RWPE2 (cell line): ENCODE measurements around the gene SYNPR.

Source experiments
- ATAC-seq: fragments of 200-7000 bp; cut with Tn5 transposase; 3 replicates; pipeline ENCODE4 v1.9.1; 2021; ENCODE audit warnings: low read depth
- DNase-seq: peaks from one replicate; pipeline ENCODE4 v3.0.0-alpha.2; 2020; ENCODE audit warnings: low spot score
- H3K27ac ChIP-seq: fragments of 450-650 bp; 2 replicates; pipeline ENCODE4 v1.5.1; 2017; ENCODE audit warnings: mild to moderate bottlenecking; ENCODE audit not compliant: poor library complexity, severe bottlenecking
- H3K27me3 ChIP-seq: fragments of 250-450 bp; sonication (Bioruptor Pico); 2 replicates; pipeline ENCODE4 v1.5.1; 2021; ENCODE audit warnings: mild to moderate bottlenecking, moderate library complexity; ENCODE audit not compliant: insufficient read depth, poor library complexity, severe bottlenecking
- H3K36me3 ChIP-seq: fragments of 250-450 bp; sonication (Bioruptor Pico); 2 replicates; pipeline ENCODE4 v1.5.1; 2020; ENCODE audit warnings: low read depth, mild to moderate bottlenecking, moderate library complexity
- H3K4me1 ChIP-seq: fragments of 250-450 bp; sonication (Bioruptor Pico); 2 replicates; pipeline ENCODE4 v1.5.1; 2021; ENCODE audit warnings: mild to moderate bottlenecking, moderate library complexity; ENCODE audit not compliant: insufficient read depth, poor library complexity, severe bottlenecking
- H3K4me3 ChIP-seq: fragments of 250-450 bp; sonication (Bioruptor Pico); 2 replicates; pipeline ENCODE4 v1.5.1; 2021; ENCODE audit warnings: mild to moderate bottlenecking, moderate library complexity; ENCODE audit not compliant: severe bottlenecking
- H3K9me3 ChIP-seq: fragments of 250-450 bp; sonication (Bioruptor Pico); 2 replicates; pipeline ENCODE4 v1.5.1; 2021; ENCODE audit warnings: mild to moderate bottlenecking, moderate library complexity; ENCODE audit not compliant: severe bottlenecking
- CTCF ChIP-seq: fragments of 450-650 bp; IDR thresholded peaks from one replicate; pipeline ENCODE4 v1.5.1; 2017; ENCODE audit warnings: mild to moderate bottlenecking, moderate library complexity; ENCODE audit not compliant: poor library complexity, severe bottlenecking

Gene SYNPR

GRCh38 chr3:63478990-63479660, 201.0 kb downstream of the SYNPR start:
- Histone ChIP-seq H3K27me3 (peaks cover 10% of the 10 kb centered on the region), H3K4me1 (no peaks in the 10 kb centered on the region), H3K36me3 (no peaks in the 10 kb centered on the region), H3K4me3 (no peak overlapping the region), H3K9me3 (no peaks in the 10 kb centered on the region), H3K27ac (no peak overlapping the region)
- no peak for DNase-seq
- no peak for TF ChIP-seq CTCF
- no peak for ATAC-seq

GRCh38 chr3:63479661-63480035, 201.5 kb downstream of the SYNPR start:
- H3K4me1 ChIP-seq = no peaks in the 10 kb centered on the region
- H3K27me3 ChIP-seq = peaks cover 15% of the 10 kb centered on the region
- H3K36me3 ChIP-seq = no peaks in the 10 kb centered on the region
- TF ChIP-seq CTCF = no peak
- DNase-seq (no peak), ATAC-seq (no peak)
- H3K9me3 ChIP-seq = no peaks in the 10 kb centered on the region
- no peak overlapping the region for H3K4me3 ChIP-seq
- no peak overlapping the region for H3K27ac ChIP-seq

GRCh38 chr3:63481627-63482026, 203.5 kb downstream of the SYNPR start:
- no peak for ATAC-seq
- no peak overlapping the region for H3K27ac ChIP-seq
- H3K9me3 ChIP-seq = no peaks in the 10 kb centered on the region
- TF ChIP-seq CTCF = no peak
- no peaks in the 10 kb centered on the region for H3K36me3 ChIP-seq
- no peak for DNase-seq
- H3K4me3 ChIP-seq = no peak overlapping the region
- H3K4me1 ChIP-seq = no peaks in the 10 kb centered on the region
- H3K27me3 ChIP-seq = peaks cover 15% of the 10 kb centered on the region

GRCh38 chr3:63482341-63482740, 204.2 kb downstream of the SYNPR start:
- ATAC-seq = no peak
- no peak for TF ChIP-seq CTCF
- Histone ChIP-seq H3K9me3 (no peaks in the 10 kb centered on the region), H3K4me1 (no peaks in the 10 kb centered on the region), H3K4me3 (no peak overlapping the region), H3K27ac (no peak overlapping the region), H3K27me3 (peaks cover 15% of the 10 kb centered on the region), H3K36me3 (no peaks in the 10 kb centered on the region)
- no peak for DNase-seq

- H3K36me3 ChIP-seq = no peaks in the 10 kb centered on the region
- no peak for DNase-seq
- TF ChIP-seq CTCF = no peak
- H3K27me3 ChIP-seq = no peaks in the 10 kb centered on the region
- H3K27ac ChIP-seq = no peak overlapping the region
- no peak for ATAC-seq
- H3K4me3 ChIP-seq = no peak overlapping the region
- H3K4me1 ChIP-seq = no peaks in the 10 kb centered on the region
- H3K9me3 ChIP-seq = no peaks in the 10 kb centered on the region
These were observed 214.4 kb downstream of the SYNPR start for GRCh38 chr3:63492464-63492863.
